ENCODE data around the gene IWS1.

The IWS1 gene

DNA sequence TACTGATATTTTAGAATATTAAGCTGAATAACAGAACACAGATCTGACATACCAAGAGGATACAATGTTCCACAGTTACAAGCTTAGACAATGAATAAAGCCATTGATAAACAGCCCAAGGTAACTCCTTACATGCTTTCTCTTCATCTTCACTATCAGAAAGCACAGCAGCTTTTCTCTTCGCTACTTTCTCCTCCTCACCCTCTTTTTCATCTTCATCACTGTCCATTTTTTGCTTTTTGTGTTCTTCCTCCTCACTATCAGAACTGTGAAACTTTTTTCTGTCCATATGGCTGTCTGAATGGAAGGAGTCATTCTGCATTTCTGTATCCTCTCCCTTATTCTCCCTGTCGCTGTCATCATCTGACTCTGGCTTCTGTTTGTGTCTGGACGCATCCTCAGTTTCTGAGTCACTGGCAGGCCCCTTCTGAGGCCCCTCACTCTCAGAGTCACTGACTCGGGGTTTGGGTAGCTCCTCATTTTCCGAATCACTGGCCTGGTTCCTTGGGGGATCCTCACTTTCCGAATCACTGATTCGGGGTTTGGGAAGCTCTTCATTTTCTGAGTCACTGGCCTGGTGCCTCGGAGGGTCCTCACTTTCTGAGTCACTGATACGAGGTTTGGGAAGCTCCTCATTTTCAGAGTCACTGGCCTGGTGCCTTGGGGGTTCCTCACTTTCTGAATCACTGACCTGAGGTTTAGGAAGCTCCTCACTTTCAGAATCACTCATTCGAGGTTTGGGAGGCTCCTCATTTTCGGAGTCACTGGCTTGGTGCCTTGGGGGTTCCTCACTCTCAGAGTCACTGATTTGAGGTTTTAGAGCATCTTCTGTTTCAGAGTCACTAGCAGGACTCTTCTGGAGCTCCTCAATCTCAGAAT, 21.5 kb downstream of the IWS1 start:
- no peak for DNase-seq

DNA sequence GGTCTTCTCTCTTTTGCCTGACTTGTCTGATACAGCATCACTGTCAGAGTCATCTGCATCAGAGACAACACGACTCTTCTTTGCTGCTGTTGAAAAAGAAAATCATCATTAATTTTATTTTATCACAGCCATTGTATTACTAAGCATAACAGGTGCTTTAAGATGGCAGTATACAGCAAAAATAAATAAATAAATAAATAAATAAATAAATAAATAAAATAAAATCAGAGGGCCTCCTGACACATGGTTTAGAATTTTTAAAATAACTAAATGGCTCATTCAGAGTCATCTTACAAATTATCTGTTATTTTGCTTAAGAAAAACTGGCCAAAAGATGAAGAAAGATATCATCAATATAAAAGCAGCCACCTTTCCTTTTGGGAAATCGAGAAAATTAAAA, 22.8 kb downstream of the IWS1 start:
- no peak for DNase-seq

DNA sequence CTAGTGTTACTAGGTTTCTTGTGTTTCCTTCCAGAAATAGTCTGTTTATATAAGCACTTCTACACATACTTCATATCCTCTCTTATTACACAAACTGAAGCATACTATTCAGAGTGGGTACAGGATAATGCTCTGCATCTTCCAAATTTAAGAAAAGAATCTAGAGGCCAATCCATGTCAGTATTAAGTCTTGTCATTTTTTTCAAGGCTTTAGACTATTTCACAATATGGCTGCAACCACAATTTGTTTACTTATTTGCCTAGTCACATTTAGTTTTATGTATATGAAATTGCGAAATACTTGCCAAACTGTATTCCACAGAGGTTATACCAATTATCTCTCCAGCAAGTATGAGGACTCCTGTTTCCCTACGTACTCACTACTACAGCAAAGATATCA, 27.9 kb downstream of the IWS1 start:
- no peak for DNase-seq

DNA sequence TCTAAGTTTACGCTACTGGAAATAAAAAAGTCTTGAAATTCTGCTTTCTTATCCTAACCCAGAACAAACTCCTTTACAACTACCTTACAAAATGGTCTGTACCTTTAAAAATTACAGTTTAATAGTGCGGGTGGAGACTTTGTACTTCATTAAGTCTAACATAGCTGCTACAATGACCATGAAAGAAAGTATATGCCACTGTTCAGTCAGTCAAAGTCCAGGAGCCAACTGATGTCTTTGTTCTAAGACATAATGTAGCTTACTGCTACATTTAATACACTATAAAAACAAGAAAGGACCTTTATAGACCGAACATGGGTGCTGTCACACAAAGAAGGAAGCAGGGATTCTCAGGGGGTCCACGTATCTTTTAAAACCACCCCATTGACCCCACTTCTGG, 36.0 kb downstream of the IWS1 start:
- DNase-seq: no peak

DNA sequence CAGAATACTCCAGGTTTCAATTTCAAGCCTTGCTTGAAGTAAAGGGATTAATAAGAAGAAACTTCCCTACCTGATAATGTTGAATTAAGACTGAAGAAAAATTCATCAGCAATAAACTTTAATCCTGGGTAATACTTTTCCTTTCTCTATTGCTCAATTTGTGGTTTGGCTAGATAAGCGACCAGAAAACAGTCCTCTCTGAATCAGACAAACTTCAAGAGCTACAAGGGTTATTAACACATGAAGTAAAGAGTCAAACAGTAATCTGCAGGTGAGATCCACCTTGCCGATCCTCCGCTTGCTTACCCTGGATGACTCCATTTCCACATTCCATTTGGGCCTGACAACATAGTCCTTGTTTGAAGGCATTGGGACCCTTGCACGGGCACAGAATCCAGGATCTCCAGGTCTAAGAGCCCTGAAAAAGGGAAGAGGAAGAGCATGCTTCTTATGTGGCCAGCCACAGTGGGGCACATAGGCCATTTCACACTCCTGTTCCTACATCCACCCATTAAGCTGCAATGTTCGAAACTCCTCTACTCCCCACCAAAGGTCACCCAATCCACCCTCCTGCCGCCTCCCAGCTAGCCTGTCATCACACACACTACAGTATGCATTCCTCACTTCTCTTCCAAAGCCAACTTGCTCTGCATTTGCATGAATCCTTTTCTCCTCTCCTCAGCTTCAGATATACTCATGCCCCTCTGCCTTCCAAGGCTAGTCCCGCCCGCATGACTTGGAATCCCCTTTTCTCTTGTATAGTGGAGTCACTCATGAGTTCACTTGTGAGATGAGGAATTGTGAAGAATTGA, 39.8 kb downstream of the IWS1 start:
- no peak for DNase-seq

DNA sequence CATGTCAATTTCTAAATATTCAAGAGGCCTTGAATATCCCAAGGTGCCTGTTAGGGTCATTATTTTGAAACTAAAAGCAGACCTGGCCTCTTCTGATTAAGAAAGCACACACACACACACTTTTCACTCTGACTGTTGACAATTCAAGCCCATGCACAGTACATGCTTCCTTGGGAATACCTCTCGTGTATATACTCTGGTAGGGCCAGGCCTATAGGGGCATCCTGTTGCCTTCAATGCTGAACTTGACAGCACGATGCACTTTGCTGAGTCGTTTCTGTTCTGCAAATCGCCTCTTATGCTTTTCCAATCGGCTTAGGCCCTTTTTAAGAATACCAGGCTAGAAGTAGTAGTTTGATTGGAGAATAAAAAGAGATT, 40.6 kb downstream of the IWS1 start:
- no peak for DNase-seq

DNA sequence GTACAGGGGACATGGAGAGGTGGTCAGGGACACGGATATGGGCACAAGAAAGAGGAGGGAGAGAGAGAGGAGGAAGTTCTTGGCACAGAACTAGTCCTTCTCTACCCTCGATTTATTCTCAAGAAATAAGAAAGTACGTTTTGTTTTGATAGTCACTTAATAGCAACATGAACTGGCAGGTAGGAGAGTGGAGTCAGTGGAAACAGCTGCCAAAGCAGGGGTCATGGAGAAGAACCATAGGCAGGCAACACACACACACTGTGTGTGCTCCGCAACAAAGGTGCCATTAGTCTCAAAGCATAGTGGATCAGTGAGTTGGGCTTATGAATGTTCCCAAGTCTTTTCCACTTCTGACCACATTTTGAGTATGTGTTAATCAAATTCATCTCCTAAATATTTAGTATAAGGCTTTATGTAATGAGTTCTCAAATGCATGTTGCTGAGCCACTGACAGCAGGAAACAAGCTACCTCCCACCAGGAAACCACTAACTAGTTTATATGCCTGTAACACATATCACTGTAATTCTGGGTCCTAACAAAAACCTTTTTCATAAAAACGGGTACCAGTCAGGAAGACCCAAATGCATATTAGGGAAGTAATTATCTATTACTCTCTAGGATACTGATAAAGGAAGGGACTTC, 41.1 kb downstream of the IWS1 start:
- no peak for DNase-seq

DNA sequence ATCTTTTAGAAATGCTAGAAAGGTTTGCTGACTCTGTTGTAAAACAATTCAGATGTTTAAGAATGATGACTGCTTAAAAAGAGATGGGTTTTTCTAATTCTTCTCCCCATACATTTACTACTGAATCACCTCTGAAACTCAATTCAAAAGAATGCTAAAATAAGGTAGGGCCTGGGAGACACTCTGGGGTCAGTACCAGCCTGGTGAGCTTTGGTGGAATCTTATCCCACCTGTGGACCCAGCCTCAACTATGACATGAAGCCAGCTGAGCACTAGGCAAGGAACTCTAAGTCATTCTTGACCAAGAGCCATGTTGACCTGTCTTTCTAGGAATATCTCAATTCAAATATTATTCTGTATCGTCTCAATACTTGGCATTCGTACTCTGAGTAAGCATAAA, 44.3 kb downstream of the IWS1 start:
- DNase-seq: no peak

DNA sequence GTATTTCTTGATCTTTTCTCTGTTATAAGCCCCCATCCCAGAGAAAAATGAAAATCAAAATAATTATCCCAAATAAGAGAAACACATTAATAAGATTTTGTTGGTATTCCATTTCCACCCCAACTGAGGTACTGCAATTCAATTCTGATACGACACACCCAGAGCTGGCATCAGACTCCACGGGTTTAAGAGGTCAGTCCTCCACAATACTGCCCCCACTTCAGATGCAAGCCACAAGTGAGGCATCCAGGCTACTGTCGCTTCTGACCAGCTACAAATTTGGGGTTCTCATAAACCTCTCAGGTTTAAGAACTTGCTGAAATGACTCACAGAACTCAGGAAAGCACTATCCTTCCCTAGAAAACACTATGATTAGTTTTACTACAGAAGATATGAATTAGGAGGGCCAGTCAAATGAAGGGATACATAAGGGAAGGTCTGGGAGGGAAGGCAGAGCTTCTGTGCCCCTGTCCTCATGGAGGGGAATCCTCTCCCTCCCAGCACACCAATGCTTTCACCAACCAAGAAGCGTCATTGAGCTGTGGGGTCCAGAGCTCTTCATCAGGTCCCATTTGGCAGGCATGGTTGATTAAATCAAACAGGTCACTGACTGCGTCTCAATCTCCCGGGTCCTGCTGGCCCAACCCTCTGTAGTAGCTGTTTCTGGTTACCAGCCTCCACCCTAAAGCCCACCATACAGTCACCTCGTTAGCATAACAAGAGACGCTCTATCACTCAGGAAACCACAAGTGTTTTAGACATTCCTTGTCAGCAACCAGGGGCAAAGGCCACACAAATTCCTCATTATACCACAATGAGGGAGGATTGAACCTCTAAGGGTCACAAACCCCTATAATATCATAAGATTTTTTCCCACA, 46.2 kb downstream of the IWS1 start:
- no peak for DNase-seq

DNA sequence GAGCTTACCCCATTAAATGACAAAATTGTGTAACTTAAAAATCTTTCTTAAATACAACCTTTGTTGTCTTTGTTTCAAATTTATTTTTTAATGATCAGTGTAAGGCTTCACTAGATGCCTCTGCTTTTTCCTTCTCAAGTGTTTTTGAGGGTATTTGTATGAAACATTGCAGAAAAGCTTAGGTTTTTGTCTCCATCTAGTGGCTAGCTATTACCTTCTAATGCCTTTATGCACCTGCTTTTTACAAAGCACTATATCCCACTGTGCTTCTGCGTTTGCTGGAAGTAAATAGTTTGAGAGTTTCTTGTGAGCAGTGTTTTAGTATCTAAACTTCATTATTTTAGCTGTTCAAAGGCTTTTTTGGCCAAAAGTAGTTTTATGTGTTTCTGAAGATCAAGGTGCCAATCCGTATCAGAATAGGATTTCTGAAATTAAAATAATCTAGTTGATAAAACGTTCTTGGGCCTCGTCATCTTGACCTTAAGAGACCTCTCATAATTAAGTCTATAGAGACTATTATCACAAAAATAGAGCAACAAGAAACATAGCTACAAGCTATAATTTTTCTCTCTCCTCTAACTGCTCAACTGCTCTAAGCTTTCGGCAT, 47.0 kb downstream of the IWS1 start:
- peak in 1 of 51 donors; percentile 15 for DNase-seq

DNA sequence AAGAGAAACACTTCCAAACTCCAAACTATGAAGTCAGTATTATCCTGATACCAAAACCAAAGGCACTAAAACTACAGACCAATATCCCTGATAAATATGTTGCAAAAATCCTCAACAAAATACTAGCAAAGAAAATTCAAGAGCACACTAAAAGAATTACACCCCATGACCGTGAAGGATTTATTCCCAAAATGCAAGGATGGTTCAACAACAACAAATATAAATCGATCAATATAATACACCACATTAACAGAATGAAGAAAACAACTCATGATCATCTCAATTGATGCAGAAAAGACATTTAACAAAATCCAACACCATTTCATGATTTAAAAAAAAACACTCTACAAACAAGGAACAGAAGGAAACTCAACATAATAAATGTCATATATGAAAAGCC, 50.5 kb downstream of the IWS1 start:
- DNase-seq: no peak

DNA sequence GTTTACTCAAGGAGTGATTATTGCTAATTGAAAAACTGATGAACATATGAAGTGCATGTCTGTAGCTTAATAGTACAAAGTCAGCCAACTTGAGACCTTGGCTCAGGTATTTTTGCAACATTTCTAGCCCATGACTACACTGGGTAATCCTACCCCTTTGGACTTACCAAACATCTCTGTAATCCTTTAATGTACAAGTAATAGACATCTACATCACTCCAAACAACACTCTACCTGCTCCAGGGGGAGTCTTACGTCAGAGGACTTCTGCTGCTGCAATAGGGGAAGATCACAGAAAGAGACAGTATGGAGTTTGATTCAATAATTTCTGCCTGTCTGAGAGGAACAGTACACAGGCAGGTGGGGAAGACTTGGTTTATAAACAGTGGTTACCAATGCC, 54.0 kb downstream of the IWS1 start:
- no peak for DNase-seq

DNA sequence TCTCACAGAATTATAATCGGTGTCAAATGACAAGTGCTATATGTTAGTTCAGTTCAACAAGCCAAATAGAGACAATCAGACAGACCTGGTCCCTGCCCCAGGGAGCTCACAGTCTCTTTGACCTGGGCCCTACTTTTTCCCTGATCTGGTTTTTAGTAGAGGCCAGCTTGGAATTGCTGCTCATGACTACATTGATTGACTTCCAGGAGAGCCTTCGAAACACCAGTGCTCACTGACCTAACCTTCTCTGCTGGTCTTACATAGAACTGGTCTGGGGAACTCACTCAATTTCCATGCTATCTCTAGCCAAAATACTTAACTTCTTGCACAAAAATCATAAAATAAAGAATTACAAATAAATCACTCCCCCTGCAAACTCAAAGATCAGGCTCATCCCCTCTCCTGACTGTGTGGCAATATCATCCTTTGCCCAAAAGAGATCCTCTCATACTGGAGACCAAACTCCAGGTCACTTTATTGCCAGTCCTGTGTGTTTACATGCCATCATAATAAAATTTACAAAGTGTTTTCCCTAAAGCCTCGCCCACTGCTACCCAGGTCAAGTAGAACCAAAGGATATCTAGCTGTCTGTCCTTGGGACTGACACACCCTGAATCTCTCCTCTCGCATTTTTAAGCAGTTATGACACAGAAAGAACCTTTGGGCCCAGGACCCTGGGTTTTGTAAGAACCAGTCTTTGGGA, 54.9 kb downstream of the IWS1 start:
- no peak for DNase-seq

DNA sequence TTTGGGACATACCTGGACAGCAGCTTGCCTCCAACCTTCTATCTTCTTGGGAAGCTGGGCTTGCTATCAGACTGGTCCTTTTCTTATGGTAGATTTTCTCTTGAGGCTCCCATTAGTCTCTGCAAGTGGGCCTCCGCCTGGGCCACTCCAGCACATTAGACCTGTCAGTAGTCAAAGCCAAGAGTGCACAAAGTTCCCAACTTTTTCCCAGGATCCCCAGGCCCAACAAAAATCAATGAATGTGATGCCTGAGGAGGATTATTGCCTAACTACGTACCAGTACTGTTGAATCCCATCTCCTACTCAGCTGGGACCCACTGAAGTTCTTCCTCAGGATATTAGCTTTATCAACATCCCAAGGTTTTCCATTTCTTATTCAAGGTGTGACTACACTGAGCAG, 56.3 kb downstream of the IWS1 start:
- no peak for DNase-seq

DNA sequence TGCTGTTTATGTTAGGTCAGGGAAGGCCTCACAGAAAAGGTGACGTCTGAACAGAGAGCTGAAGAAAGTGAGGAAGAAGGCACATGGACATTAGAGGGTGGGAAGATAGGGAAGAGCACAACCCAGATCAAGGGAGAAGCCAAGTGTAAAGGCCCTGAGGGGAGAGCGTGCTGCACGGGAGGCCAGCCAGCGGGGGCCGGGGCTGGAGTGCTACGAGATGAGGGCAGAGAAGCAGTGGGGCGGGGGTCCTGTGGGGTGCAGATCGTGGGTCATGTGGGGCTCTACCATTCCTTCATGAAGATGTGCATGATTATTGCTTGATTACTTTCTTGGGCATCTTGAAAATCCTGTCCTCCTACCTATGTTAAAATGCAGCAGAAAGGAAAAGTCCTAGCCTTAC, 57.2 kb downstream of the IWS1 start:
- DNase-seq: no peak

DNA sequence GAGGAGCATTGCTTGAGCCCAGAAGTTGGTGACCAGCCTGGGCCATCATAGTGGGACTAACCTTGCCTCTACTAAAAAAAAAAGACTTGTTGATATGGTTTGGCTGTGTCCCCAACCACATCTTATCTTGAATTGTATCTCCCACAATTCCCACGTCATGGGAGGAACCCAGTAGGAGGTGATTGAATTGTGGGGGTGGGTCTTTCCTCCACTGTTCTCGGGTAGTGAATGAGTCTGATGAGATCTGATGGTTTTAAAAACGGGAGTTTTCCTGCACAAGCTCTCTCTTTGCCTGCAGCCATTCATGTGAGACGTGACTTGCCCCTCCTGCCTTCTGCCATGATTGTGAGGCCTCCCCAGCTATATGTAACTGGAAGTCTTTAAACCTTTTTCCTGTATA, 61.0 kb downstream of the IWS1 start:
- no peak for DNase-seq

DNA sequence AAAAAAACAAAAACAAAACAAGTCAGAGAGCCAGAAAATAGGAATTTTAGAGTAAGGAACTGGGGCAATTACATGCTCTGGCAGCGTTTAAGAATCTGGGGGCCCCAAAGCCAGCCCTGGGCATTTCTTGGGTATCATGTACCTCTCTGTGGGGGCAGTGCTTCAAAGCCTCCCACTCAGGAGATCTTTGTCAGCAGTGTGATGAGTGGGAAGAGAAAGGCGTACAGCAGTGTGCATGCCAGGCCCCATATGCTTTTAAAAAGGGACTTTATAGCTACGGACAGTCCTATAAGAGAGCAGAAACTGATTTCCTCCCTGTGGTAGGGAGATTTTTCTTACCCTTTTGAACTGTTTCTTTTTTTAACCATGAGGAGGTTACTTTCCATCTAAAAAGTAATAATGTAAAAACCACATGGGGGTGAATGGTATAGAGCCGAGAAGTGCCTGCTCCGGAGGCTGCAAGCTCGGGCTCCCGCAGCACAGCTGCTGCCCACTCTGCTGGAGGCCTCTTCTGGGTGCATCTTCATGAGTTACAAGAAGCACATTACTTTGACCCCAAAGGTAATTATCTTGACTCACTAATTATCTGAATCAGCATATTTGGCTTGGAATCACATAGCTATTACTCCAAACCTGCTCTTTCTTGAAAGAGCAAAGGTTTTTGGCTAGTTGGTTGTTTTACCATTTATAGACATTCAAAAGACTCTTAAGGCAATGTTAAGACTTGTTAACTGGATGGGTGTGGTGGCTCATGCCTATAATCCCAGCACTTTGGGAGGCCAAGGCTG, 61.6 kb downstream of the IWS1 start:
- no peak for DNase-seq

DNA sequence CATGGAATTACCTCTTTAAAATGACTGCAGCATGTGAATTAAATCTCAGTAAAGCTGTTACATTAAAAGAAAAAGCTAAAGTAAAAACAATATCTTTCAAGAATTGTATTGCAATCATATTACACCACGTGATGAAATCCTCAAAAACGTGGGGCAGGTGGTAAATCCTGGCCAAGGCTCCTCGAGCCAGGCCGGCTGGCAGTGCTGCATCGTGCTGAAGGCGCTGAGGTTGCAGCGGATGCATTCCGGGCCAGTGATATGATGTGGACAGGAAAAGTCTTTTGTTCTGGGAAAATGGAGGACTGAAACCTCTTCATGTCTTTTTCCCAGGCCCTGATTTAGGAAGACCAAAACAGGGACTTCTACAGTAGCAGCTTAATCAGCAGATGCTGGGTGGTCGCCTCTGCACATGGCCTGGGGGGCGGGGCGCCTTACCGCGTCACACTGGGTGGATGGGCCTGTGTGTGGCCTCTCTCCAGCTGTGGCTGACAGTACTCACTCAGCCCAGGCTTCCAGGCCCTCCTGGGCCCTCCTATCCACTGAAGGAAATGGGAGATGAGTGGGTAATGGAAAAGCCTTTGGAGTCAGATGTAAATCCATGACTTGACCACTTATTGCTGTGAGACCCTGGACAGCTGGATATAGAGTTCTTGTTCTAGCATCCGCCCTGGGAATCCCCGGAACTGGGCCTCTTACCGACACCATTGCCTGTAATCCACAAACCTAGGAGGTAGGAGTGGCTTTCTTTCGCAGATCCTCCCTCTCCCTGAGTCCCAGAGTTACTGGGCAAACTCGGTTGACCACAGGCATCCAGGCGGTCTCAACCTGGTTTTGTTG, 62.9 kb downstream of the IWS1 start:
- DNase-seq: no peak

DNA sequence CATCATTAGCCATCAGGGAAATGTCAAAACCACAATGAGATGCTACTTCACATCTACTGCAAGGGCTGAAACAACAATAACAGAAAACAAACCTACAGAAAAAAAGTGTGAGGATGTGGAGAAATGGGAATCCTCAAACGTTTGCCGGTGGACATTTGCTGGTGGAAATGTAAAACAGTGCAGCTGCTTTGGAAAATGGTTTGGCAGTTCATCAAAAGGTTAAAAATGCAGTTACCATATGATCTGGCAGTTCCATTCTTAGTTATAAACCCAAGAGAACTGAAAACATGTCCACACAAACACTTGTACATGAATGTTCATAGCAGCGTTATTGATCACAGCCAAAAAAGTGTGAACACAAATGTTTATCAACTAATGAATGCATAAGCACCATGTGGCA, 63.8 kb downstream of the IWS1 start:
- DNase-seq: no peak

Data from hypothalamus (tissue), 51 donors.